GM18502 (cell line): ENCODE results near the gene NECAP2.
"Not testable (repeated sequence)": the region's sequence is repeated elsewhere in the genome, so short reads cannot be mapped to it uniquely, and the experiment has no call there.

Experiments
- ATAC-seq: cut with Tn5 transposase; IDR thresholded peaks from one replicate; pipeline ENCODE4 v1.9.1; 2021; ENCODE audit warnings: mild to moderate bottlenecking; ENCODE audit not compliant: unreplicated experiment, poor library complexity

NECAP2 gene

DNA sequence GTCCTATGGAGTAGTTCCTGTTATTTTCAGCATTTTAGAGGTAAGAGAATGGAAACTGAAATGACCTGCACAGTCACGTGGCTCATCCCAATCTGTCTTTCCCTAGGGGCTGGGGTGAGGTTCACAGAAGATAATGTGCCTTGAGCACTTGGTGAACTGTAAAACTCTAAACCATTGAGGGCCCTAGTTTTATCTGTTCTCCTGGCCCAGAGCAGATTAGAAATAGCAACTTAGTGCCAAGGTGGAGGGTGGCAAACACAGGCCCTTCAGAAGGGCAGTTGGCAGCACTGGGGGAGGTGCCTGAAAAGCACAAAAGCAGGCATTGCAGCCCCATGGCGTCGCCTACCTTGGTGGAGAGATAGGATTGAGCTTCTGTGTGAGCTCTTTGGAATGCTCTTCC is 14.4 kb downstream of the NECAP2 start:
- not testable (repeated sequence) for ATAC-seq

DNA sequence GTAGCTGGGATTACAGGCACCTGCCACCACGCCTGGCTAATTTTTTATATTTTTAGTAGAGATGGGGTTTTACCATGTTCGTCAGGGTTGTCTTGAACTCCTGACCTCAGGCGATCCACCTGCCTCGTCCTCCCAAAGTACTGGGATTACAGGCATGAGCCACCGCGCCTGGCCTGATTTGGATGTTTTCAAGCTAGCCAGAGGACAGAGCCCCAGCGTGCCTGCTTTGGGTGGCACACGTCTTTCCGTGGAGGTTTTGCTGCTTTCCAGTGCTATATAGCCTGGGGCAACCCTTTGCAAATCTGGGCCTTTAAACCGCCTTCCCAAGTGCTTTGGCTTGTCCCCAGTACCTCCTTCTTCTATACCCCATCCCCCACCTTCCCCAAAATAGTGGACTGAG is 15.6 kb downstream of the NECAP2 start:
- not testable (repeated sequence) for ATAC-seq

DNA sequence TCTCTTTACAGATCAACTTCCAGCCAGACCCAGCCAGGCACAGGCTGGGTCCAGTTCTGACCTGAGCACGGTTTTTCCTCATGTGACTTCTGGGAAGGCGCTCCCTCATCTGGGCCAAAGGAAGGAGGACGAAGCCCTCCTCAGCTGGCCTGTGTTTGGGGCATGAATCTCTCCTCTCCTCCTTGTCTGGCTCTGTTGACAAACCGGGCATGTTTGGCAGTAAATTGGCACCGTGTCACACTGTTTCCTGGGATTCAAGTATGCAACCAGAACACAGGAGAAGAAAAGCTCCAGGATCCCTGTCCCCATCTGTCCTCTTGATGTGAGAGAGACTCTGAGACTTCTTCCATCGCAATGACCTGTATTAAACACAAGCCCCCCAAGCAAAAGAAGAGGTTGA is 18.3 kb downstream of the NECAP2 start:
- ATAC-seq = no peak

DNA sequence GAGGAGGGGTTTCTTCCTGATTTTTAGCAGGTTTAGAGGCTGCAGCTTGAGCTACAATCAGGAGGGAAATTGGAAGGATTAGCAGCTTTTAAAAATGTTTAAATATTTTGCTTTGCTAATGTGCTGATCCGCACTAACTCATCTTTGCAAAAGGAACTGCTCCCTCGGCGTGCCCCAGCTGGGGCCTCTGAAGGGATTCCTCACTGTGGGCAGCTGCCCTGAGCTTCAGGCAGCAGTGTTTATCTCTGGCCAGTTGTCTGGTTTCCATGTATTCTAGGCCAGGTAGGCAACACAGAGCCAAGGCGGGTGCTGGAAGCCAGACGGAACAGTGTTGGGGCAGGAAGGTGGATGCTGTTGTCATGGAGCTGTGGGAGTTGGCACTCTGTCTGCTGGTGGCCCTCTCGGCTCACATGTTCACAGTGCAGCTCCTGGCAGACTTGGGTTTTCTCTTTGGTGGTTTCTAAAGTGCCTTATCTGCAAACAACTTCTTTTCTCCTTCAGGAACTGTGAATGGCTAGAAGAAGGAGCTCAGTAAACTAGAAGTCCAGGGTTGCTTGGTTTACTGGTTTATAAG is 18.9 kb downstream of the NECAP2 start:
- no peak for ATAC-seq

DNA sequence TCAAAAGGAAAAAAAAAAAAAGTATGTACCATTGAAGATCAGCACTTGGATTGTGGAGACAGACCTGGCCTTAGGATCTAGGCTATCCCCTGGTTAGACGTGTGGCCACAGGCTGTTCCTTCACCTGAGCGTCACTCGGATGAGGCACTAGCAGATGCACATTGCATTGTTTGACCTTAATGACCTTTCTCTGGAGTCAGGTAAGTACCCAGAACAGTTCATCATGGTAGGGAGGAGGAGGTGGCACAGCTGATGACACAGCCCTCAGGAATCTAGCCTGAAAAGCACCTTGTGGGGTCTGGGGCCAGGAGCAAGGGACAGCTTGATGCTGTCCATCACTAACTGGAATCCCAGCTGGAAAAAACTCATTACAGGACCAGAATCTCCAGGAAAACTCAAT is 21.2 kb downstream of the NECAP2 start:
- no peak for ATAC-seq

DNA sequence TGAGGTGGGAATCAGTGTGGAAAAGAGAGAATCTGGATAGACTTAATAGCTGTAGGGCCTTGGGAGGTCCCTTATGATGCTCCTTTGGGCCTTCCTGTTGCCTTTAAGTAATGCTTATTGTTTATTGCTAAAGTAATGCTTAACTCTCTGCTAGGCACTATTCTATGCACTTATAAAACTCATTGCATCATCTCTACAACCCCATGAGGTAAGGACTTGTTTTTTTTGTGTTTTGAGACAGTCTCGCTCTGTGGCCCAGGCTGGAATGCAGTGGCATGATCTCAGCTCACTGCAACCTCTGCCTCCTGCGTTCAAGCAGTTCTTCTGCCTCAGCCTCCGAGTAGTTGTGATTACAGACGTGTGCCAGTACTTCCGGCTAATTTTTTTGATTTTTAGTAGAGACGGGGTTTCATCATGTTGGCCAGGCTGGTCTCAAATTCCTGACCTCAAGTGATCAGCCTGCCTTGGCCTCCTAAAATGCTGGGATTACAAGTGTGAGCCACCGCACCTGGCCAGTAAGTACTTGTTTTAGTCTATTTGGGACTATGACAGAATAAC is 22.3 kb downstream of the NECAP2 start:
- ATAC-seq = no peak

DNA sequence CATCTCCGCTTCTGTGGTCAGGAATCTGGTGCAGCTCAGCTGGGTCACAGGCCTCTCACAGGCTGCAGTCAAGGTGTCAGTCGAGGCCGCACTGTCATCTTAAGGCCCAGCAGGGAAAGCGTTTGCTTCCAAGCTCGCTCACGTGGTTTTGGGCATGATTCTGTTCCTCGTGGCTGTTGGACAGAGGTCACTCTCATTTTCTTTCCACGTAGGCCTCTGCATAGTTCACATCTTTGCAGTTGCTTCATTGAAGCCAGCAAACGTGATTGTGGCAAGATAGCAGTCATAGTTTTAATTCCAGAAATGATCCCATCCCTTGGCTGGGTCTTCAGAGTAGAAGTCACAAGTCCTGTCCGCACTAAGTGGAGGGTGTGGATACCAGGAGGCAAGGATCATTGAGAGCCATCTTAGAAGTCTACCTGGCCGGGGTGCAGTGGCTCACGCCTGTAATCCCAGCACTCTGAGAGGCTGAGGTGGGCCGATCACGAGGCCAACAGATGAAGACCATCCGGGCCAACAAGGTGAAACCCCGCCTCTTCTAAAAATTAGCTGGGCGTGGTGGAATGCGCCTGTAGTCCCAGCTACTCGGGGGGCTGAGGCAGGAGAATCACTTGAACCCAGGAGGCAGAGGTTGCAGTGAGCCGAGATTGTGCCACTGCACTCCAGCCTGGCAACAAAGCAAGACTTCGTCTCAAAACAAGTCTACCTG is 24.5 kb downstream of the NECAP2 start:
- no peak for ATAC-seq

DNA sequence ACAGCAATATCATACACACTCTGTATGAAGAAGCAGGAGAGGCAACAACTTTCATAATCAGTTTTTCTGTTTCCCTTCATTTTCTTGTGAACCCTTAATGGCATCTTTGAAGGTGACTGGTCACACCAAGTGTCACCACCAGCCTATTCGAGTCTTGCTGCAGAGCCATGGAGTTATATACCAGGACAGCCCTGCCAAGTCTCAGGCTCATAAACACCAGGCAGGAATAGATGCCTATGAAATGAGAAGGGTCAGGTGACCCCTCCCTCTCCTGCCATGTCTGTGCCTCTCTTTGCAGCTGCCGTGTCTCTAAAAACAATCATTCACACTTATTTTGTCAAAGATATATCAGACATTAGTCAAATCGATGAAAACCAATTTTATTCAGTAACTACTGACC is 28.0 kb downstream of the NECAP2 start:
- no peak for ATAC-seq

DNA sequence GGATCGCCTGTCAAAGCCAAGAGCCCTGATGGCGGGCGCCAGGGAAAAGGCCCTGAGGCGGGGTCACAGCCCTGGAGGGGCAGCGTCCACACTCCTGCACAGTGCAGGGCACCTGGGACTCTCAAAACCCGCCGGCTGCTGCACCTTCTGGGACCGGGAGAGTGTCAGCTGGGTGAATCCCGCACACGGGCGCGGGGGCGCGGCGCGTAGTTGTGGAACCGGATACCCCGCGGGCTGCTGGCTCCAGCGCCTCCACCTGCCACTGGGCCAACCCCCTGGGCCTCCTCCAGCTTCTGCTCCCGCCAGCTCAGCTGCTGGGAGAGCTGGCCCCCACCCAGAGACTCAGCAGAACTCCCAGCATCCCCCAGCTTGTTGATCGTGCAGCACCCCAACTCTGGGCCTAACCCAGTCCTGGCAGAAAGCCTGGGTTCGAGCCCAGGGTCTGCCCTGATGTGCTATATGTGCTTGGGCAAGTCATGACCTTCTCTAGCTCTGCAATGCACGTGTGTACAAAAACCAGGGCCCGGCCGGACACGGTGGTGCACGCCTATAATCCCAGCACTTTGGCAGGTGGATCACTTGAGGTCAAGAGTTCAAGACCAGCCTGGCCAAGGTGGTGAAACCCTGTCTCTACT is 33.8 kb downstream of the NECAP2 start:
- no peak for ATAC-seq

DNA sequence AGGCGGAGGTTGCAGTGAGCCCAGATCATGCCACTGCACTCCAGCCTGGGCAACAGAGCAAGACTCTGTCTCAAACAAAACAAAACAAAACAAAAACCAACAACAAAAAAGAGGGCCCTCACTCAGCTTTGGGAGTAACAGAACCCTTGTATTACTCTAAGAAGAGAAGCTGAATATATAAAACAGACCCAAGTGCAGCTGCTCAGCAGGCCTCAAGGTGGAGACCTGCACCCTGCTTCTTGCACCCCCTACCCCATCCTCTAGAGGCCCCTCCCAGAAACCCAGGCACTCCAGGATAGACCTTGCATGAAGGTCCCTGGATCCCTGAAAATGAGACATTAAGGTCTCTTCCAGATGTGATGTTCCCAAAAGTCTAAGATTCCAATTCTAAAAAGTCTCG is 34.4 kb downstream of the NECAP2 start:
- not testable (repeated sequence) for ATAC-seq

DNA sequence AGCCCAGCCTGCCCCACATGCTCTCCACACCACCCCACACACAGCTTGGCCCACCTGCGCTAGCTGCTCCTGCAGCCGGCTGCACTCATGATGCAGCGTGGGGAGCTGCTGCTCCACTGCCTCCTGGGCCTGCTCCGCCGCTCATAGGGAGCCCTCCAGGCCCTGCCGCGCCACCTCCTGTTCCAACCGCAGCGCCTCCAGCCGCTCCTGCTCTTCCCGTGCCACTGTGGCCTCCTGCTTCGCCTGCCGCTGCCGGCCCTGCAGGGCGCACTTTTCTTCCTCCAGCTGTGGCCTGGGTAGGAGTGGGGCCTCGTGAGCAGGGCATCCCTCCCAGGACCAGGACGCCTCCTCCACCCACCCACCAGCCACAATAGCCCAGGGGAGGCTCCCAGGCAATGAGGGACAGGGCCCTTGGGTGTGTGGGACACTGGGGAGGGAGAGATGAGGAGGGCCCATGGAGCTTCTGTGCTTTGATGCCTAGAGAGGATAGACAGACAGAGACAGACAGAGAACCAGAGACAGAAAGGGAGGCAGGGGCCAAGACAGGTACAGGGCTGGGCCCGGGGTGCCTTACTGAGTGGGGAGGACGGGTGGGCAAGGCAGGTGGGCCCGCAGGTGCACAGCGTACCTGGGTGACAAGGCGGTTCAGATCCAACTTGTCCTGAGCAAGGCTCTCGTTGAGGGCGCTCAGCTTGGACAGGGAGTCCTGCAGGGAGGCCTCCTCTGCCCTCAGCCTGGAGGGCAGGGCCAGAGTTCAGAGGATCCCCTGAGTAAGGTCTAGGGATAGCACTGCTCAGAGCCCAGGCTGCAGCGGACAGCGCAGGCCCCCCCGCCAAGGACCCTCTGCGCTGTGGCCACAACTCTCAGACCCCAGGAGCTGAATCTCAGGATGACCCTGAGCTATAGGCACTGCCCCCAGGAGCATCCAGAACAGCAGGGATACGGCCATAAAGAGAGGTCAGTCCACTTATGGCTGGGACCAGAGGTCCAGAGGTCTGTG is 35.5 kb downstream of the NECAP2 start:
- ATAC-seq = not testable (repeated sequence)

DNA sequence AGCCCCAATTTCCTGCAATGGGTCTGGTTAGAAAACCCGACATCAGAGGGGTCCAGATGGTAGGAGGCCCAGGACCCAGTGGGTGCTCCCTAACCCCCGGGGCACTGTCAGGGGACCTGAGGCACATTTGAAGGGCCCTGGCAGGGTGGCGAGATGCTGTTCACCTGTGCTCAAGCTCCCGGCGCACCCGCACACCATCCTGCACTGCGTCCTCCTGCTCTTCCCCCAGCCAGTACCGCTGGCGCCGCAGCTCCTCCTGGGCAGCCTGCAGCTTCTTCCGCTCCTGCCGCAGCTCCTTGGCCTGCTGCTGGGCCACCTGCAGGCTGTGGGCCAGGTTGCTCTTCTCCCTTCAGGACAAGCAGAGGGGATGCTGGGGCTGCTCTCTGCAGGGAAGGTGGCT is 37.6 kb downstream of the NECAP2 start:
- no peak for ATAC-seq

DNA sequence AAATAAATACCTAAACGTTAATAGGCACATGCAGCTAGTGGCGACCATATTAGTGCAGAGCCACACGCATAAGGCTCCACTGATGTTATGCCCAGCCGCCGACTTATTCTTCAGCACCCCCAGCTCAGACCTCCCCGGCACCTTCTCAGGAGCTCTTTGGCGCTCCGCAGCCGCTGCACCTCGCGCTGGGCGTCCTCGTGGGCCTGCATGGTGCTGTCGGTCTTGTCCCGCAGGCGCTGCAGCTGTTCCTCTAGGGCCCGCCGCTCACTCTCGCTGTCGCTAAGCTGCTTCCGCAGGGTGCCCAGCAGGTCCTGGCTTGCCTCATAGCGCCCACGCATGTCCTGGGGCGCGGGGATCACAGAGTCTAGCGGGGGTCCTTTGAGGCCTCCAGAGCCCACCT is 42.6 kb downstream of the NECAP2 start:
- not testable (repeated sequence) for ATAC-seq

DNA sequence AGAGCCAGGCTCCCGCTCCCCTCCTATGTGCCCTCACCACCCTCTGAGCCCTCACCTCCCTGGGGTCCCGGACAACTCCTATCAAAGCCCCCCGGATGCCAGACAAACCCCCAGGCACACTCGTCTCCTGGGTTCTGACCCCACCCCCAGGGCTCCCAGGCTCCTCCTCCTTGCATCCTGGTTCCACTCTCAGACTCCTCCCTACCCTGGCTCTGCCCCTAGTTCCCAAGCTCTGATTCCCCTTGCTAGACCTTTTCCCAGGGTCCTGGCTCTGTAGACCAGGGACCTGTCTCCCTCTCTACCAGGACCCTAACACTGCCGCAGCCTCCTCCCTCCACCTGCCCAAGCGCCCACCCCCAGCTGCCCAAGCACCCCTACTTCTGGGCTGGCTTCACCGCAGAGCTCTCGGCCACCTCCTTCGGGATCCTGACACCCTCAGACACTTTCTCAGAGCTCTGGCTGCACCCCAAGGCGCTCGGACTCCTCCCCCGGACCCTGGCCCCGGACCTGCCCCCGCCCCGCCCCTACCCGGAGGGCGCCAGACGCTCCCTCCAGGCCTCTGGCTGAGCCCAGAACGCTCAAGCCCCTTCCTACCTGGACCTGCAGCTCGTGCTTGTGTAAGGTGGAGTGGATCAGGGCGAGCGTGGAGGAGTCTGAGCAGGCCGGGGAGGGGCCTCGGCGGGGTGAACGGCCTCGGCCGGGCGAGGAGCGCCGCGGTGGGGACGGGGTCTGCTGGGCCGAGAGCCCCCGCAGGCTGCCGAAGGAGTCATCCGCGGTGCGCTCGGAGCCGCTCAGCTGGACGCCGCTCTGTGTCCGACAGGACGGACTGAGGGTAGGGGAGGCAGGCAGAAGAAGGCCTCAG is 43.3 kb downstream of the NECAP2 start:
- not testable (repeated sequence) for ATAC-seq

DNA sequence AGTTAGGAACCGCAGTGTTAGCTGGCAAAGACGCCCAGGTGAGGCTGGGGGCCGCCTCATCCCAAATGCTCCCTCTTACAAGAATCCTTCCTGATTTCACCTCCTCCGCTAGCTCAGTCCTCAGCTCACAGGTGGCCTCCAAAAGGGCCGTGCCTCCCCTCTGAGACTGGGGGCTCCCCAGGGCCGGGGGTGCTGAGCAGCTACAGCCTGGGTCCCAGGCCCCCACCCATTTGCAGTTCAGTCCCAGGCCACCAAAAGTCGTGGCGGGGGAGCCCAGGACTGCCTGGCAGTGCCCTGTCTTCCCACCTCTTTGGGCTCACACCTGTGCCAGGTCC is 43.9 kb downstream of the NECAP2 start:
- no peak for ATAC-seq

DNA sequence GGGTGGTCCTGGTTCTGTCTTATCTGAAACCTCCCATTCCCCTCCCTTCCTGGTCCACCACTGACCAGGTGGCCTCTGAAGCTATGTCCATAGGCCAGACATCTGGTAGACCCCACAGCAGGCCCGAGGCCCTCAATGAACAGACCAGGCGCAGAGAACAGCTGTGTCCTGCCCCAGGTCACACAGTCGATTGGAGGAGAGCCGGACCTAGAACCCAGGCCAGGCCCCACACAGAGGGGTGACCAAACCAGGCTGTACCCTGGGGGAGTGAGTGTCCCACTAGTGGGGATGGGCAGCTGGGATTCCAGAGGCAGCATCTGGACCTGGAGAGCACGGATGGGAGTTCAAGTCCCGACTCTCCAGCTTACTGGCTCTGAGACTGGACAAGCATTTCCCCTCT is 44.4 kb downstream of the NECAP2 start:
- ATAC-seq = no peak

DNA sequence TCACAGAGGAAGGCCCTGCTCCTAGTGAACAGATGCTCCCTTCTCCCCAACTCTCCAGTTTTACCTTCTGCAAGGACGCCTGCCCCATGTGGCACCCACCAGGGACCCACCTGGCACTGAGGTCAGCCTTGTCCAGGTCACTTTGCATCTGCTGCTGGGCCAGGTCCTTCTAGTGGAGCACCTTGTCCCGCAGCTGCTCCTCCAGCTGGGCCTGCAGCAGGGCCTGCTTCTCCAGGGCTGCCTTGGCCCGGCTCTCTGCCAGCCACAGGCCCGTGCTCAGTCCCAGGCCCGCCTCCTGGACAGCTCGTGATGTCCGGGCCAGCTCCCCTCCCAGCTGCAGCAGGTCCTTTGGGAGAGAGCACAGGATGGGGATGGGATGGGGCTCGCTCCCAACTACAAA is 45.8 kb downstream of the NECAP2 start:
- ATAC-seq = not testable (repeated sequence)

DNA sequence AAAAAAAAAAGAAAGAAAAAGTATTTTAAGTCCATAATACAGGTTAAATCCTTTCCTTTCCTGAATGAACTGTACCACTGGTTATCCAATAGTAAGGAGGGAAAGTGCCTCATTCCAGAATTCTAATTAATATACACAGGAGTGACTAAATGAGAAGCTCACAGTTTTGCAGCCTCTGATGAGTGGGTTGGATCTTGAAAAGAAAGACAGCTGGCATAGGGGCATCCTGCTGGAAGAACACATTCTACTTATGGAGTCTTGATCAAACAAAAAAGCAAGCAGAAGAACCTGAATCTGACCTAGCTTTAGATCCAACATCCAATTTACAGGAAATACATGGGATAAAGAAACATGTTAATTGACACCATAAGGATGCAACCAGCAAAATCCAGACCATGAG is 46.5 kb downstream of the NECAP2 start:
- ATAC-seq = not testable (repeated sequence)

DNA sequence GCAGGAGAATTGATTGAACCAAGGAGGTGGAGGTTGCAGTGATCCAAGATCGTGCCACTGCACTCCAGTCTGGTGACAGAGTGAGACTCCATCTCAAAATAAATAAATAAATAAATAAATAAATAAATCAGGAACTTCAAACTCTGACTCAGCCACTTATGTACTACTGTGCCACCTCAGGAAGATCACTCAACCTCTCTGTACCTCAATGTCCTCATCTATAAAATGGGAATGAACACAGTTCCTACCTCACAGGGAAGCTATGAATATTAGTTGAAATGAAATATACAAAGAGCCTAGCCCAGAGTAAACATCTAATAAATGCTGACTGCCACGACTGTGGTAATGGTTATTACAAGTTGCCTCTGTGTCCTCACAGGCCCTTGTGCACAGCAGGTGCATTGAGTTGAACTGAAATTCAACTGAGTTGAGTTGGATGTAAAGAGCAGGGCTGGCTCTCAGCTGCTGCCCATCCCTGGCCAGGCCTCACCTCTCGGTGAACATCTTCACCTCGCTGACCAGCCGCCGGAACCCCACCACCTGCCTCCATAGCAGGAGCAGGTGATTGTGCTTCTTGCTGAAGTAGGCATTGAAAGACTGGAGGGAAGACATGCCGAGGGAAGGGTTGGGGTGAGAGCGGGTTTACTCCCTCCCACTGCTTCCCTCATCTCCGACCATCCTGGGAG is 48.8 kb downstream of the NECAP2 start:
- ATAC-seq = not testable (repeated sequence)
